Lower leg skin (tissue), 3 donors: ENCODE results near the gene MTMR11.

Experiments
- POLR2A ChIP-seq, 2 donors: fragments of 450-650 bp; IDR thresholded peaks; one replicate each; pipeline ENCODE4 v1.6.1; 2016 to 2017; ENCODE audit warnings: antibody characterized with exemption in 2 of 2, mild to moderate bottlenecking in 1 of 2, moderate library complexity in 1 of 2
- TF ChIP-seq, protein P1 (sequence below), 3 donors: fragments of 450-650 bp; IDR thresholded peaks; one replicate each; pipeline ENCODE4 v1.5.1; 2016; ENCODE audit warnings: antibody characterized with exemption in 3 of 3, mild to moderate bottlenecking in 3 of 3, moderate library complexity in 2 of 3

DNA sequence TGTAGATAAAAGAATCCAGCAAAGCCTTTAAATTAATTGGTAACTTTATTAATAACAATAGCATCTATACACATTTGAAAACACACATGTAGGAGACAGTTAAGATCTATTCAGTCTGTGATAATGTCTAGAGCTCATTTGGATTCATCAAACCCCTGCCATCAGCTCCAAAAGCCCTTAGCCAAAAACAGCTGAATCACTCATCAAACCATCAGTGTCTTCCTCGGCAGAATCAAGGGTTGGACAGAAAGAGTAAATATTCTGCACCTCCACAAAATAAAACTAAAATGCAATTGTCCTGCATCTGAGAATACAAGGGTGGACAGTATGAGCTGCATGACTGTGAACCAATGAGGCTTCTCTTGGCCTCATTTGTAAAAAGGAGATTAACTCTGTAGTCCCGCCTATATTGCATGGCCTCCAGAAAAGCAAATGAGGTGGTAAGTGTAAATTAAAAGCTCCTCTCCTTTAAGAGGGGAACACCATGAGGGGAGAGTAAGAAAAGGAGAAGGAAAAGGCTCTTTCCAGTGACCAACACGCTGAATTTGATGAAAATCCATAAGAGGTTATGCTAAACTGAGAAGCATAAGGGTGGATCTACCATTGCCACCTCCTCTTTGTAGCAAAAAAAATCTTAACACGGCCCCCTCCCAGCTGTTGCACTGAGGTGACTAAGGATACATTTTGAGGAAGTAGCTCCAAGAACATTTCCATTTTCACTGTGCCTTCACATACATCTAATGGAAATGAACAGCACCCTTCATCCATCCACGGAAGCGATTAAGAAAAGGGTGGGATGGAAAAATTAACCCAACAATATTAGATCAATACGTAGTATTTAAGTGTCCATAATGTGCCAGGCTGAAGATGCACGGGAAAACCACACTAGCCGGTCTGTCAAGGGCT lies 52.0 kb downstream of the MTMR11 start:
- TF ChIP-seq, protein P1, sequence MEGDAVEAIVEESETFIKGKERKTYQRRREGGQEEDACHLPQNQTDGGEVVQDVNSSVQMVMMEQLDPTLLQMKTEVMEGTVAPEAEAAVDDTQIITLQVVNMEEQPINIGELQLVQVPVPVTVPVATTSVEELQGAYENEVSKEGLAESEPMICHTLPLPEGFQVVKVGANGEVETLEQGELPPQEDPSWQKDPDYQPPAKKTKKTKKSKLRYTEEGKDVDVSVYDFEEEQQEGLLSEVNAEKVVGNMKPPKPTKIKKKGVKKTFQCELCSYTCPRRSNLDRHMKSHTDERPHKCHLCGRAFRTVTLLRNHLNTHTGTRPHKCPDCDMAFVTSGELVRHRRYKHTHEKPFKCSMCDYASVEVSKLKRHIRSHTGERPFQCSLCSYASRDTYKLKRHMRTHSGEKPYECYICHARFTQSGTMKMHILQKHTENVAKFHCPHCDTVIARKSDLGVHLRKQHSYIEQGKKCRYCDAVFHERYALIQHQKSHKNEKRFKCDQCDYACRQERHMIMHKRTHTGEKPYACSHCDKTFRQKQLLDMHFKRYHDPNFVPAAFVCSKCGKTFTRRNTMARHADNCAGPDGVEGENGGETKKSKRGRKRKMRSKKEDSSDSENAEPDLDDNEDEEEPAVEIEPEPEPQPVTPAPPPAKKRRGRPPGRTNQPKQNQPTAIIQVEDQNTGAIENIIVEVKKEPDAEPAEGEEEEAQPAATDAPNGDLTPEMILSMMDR (IDR thresholded peaks at IDR 0.05) = no peak
- no peak for TF ChIP-seq POLR2A (IDR thresholded peaks at IDR 0.05)
